GM12874 (cell line): ENCODE results near the gene KHDRBS1.

ENCODE experiments used
- CTCF ChIP-seq: IDR thresholded peaks from 2 replicates; pipeline ENCODE4 v1.5.1; 2011; ENCODE audit warnings: low read depth, mild to moderate bottlenecking, control low read depth, low read length, moderate library complexity; ENCODE audit not compliant: insufficient read depth

KHDRBS1 gene

GRCh38 chr1:32040711-32041110 lies 27.0 kb downstream of the KHDRBS1 start:
- no peak for TF ChIP-seq CTCF

GRCh38 chr1:32042330-32042729 lies 28.7 kb downstream of the KHDRBS1 start:
- no peak for TF ChIP-seq CTCF

GRCh38 chr1:32044234-32044633 lies 30.6 kb downstream of the KHDRBS1 start:
- TF ChIP-seq CTCF: no peak

- no peak for TF ChIP-seq CTCF
Measured at GRCh38 chr1:32045772-32046171, 32.1 kb downstream of the KHDRBS1 start.

GRCh38 chr1:32047701-32048100 lies 34.0 kb downstream of the KHDRBS1 start:
- TF ChIP-seq CTCF: no peak

GRCh38 chr1:32048440-32048839 lies 34.8 kb downstream of the KHDRBS1 start:
- TF ChIP-seq CTCF: no peak

GRCh38 chr1:32051706-32052105 lies 38.0 kb downstream of the KHDRBS1 start:
- TF ChIP-seq CTCF: no peak

- no peak for TF ChIP-seq CTCF
Measured at GRCh38 chr1:32052887-32053286, 39.2 kb downstream of the KHDRBS1 start.
